Prostate gland (tissue), 2 donors: ENCODE measurements around the gene HECW1.

Source experiments
- CTCF ChIP-seq, 4 experiments: fragments of 200-600 bp in 2 of 4; fragments of 450-650 bp in 2 of 4; sonication (generic) in 2 of 4; IDR thresholded peaks; 1 replicate in 3 of 4; 2 replicates in 1 of 4; pipeline ENCODE4 v1.5.1; 2016 to 2019; ENCODE audit warnings: antibody characterized with exemption in 4 of 4, mild to moderate bottlenecking in 2 of 4, moderate library complexity in 2 of 4
- POLR2A ChIP-seq: fragments of 450-650 bp; IDR thresholded peaks from one replicate; pipeline ENCODE4 v1.6.1; 2016; ENCODE audit warnings: antibody characterized with exemption, mild to moderate bottlenecking

DNA sequence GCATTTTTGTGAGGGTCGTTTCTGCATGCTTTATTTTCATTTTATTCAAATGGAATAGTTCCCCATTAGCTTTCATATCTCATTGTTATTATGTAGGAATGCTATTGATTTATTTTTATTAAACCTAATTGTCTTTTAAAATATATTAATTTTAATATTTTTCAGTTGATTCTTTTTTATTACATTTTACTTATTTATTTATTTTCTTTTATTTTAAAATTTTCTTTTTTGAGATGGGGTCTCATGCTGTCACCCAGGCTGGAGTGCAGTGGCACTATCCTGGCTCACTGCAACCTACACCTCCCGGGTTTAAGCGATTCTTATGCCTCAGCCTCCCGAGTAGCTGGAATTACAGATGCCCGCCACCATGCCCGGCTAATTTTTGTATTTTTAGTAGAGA is 463.1 kb downstream of the HECW1 start:
- TF ChIP-seq CTCF (IDR thresholded peaks at IDR 0.05): no peak
- TF ChIP-seq POLR2A: no peak
